ENCODE data around the gene UGT2B10.

DNA sequence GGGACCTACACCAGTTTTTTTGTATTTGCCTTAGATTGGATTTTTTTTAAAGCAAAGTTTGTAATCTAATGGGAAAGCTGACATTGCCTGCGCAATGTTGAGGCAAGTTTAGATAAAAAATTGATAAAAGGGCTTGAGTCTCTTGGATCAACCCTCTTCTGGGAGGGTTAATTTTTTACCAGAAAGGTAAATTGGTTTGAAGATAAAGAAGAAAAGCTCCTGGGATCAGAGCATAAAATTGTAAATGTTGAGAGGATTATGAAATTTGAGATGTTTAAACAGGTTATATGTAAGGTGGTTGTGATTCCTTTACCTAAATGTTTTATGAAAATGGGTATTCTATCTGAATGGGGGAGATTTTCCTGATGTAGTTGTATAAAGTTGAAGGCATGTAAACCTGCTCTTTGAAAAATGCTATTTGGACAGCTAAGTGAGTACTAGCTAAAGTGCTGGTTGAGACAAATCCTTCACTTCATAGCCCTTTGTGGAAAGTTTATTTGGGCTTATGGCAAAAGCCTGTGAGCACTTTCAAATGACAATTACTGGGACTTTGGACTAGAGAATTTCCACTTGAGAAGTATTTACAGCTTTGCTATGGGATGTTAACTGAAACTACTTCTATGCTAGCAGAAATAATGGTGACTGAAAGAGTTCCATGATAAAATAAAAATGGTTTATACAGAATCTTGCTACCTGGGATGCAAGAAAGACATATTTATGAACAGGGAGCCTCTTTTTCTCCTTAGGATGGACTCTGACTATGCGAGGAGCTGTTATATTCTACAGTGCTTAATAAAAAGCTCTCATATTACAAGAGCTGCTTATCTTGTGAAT lies 56.2 kb downstream of the UGT2B10 start:
- no peak for TF ChIP-seq POLR2A (IDR thresholded peaks at IDR 0.05)
- no peak for TF ChIP-seq CTCF (IDR thresholded peaks at IDR 0.05)
